HUES48 (cell line): ENCODE data around the gene CRIP3.

Experiments
- H3K27ac ChIP-seq: one replicate; pipeline ENCODE4 v1.7.0; 2013; ENCODE audit warnings: low read depth, low read length, inconsistent platforms
- H3K27me3 ChIP-seq: 2 replicates; pipeline ENCODE4 v1.6.1; 2013; ENCODE audit warnings: mild to moderate bottlenecking, low read length; ENCODE audit not compliant: control insufficient read depth, insufficient read depth
- H3K36me3 ChIP-seq: 2 replicates; pipeline ENCODE4 v1.6.1; 2013; ENCODE audit warnings: low read length; ENCODE audit not compliant: control insufficient read depth, insufficient read depth
- H3K4me1 ChIP-seq: 2 replicates; pipeline ENCODE4 v1.6.1; 2013; ENCODE audit warnings: mild to moderate bottlenecking, low read length; ENCODE audit not compliant: control insufficient read depth, insufficient read depth
- H3K4me3 ChIP-seq: 2 replicates; pipeline ENCODE4 v1.5.1; 2013; ENCODE audit warnings: mild to moderate bottlenecking, low read depth, low read length
- H3K9ac ChIP-seq: 2 replicates; pipeline ENCODE4 v1.6.1; 2013; ENCODE audit warnings: mild to moderate bottlenecking, low read depth, low read length, moderate library complexity
- H3K9me3 ChIP-seq: 2 replicates; pipeline ENCODE4 v1.6.1; 2013; ENCODE audit warnings: low read length; ENCODE audit not compliant: control insufficient read depth, insufficient read depth

Gene CRIP3

DNA sequence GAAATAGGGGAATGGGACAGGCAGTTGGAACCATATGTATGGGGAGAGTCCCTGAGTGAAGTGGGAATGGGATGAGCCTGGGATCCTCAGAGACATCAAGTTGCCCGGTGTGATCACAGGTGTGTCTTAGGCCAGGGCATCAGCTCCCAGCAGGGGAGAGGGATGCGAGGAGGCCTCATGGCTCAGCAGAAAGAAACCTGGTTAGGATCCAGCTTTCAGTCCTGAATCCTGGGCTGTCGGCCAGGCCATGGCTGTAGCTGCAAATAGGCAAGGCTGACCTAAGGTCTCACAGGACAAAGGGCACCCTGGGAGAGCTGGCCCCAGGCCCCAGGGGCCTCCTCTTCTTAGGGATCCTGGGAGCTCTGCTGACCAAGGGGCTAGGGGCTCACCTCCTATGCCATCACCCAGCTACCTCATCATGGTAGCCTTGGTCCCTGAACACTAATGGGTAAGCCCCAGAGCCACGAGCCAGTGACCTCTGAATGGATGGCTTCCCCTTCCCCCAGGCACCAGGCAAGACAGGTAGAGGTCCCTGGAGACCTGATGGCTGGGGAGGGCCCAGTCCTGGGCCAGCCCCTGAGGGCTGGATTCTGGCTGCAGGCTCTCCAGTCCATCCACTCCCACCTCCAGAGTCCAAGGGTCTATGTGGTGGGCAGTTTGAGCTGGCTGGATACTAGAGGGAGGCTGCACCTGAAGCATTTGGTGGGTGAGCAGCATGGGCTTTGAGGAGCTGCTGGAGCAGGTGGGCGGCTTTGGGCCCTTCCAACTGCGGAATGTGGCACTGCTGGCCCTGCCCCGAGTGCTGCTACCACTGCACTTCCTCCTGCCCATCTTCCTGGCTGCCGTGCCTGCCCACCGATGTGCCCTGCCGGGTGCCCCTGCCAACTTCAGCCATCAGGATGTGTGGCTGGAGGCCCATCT, 10.7 kb downstream of the CRIP3 start, which contains the start of gene SLC22A7:
TSS of gene SLC22A7 (plus strand) at position 617 of the 921 bp plus-strand sequence. CDS start at position 716, 99 bp downstream.
- H3K9ac ChIP-seq, result no peak within 1 kb of the TSS
- H3K27ac ChIP-seq, result no peak within 1 kb of the TSS
- no peaks in the 10 kb centered on the region for H3K4me1 ChIP-seq
- no peak within 1 kb of the TSS for H3K4me3 ChIP-seq
- no peaks in the 10 kb centered on the region for H3K36me3 ChIP-seq
- peaks cover 4% of the 10 kb centered on the region; the same call in 1 of the 2 replicates for H3K27me3 ChIP-seq
- H3K9me3 ChIP-seq, result no peaks in the 10 kb centered on the region

DNA sequence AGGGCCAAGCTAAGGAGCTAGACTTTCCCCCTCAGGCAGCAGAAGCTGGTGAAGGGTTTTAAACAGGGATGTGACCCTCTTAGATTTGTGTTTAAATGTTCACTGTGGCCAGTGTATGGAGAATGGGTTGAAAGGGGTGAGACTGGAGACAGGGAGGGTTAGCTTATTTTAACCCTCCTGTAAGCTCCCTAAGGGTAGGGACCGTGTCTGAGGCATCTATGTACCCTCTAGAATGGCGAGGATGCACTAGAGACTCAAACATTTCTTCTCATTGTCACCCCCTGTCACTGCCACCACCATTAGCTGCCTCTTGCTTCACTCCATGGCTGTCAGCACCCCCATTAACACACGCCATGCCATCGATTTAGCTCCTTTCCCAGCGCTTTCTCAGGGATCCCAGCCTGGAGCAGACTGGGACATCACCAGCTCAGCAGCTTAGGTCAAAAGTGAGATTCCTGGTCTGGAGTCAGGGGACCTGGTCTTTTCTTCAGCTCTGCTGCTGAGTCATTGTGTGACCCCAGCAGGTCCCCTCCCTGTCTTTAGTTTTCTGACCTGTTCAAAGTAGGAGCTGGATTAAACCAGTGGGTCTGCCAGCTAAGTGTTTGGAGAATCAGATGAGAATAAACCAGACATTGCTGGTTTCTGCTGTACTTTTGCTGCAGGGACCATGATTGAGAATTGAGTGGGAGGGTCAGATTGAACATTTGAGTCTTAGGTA, 11.7 kb downstream of the CRIP3 start:
- Histone ChIP-seq H3K9ac (no peak overlapping the region), H3K27ac (no peak overlapping the region), H3K9me3 (no peaks in the 10 kb centered on the region), H3K4me3 (no peak overlapping the region), H3K27me3 (peaks cover 4% of the 10 kb centered on the region; the same call in 1 of the 2 replicates), H3K36me3 (no peaks in the 10 kb centered on the region), H3K4me1 (no peaks in the 10 kb centered on the region)

DNA sequence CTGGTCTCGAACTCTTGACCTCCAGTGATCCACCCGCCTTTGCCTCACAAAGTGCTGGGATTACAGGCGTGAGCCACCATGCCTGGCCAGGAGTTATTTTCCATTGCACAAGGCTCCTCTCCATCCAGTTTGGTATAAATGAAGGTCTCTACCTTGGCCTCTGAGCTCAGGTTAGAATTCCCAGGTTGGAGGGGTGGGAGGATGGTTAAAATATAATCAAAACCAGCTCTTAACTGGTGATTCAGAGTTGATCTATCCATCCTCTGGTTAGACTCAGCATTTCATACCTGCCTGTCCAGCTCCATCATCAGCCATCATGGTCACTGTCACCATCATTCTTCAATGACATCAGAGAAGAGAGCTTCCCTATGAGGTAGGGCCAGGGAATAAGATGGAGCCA, 13.2 kb downstream of the CRIP3 start:
- Histone ChIP-seq H3K4me3 (no peak overlapping the region), H3K27me3 (peaks cover 4% of the 10 kb centered on the region; the same call in 1 of the 2 replicates), H3K36me3 (no peaks in the 10 kb centered on the region), H3K9ac (no peak overlapping the region), H3K9me3 (no peaks in the 10 kb centered on the region), H3K27ac (no peak overlapping the region), H3K4me1 (no peaks in the 10 kb centered on the region)

DNA sequence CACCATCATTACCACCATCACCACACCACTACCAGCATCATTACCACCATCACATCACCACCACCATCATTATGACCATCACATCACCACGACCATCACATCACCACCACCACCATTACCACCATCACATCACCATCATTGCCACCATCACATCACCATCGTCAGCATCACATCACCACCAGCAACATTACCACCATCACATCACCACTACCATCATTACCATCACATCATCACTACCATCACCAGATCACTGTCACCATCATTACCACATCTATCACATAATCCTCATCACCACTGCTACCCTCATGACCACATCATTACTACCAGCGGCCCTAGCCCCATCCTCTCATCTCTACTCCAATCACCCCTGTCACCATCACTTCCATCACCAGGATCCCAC, 14.1 kb downstream of the CRIP3 start:
- H3K9me3 ChIP-seq, result no peaks in the 10 kb centered on the region
- no peak overlapping the region for H3K27ac ChIP-seq
- no peak overlapping the region for H3K9ac ChIP-seq
- H3K4me1 ChIP-seq, result no peaks in the 10 kb centered on the region
- H3K36me3 ChIP-seq, result no peaks in the 10 kb centered on the region
- peaks cover 4% of the 10 kb centered on the region; the same call in 1 of the 2 replicates for H3K27me3 ChIP-seq
- H3K4me3 ChIP-seq, result no peak overlapping the region

DNA sequence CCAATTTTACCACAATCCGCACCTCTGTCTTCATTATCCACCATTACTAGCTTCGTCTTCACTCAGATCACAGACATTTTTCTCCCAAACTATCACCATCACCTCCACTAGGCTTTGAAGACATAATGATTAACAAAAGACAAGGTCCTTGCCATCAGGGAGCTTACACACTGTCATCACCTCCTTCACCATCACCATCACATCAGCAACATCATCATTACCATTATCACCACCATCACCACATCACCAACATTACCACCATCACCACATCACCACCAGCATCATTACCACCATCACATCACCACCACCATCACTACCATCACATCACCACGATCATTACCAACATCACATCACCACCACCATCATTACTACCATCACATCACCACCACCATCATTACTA, 14.9 kb downstream of the CRIP3 start:
- Histone ChIP-seq H3K9me3 (no peaks in the 10 kb centered on the region), H3K9ac (no peak overlapping the region), H3K4me3 (no peak overlapping the region), H3K4me1 (no peaks in the 10 kb centered on the region), H3K27ac (no peak overlapping the region), H3K36me3 (no peaks in the 10 kb centered on the region), H3K27me3 (peaks cover 4% of the 10 kb centered on the region; the same call in 1 of the 2 replicates)

DNA sequence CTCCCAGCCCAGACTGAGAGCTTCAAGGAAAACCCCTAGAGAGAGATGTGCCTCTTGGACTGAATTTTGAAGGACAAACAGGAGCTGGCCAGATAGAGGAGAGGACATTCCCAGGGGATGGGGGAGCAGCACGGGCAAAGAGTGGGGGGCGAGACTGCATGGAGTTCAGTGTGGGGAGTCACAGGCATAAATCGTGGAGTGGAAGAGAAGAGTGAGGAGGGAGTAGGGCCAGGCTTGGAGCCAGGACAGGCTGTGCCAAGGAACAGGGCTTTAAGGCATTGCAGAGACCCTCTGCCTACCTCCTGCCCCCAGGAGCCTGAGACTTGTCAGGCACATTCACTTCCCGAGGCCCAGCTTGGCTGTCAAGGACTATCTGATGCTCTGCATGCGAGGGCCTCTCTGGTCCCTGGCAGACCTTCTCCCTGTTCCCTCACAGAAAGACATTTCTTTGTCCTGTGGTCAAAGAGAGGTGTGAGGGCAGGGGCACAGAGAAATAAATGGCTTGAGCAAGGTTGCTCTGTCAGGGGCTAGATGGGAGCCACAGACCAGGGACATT, 15.8 kb downstream of the CRIP3 start:
- Histone ChIP-seq H3K27ac (no peak overlapping the region), H3K4me3 (no peak overlapping the region), H3K27me3 (peaks cover 4% of the 10 kb centered on the region; the same call in 1 of the 2 replicates), H3K9ac (no peak overlapping the region), H3K9me3 (no peaks in the 10 kb centered on the region), H3K36me3 (no peaks in the 10 kb centered on the region), H3K4me1 (no peaks in the 10 kb centered on the region)

DNA sequence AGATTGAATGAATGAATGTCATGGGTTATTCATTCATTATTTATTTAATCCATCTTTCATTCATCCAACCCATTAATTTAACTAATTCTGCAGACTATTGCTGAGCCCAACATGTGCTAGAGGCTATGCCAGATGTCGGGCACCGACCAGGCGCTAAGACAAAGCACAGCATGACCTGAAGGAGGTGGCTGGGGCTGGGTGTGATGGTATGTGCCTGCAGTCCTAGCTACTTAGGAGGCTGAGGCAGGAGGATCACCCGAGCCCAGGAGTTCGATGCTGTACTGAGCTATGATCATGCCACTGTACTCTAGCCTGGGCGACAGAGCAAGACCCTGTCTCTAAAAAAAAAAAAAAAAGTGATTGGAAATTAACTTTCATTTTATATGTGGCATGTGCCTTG, 16.3 kb downstream of the CRIP3 start:
- Histone ChIP-seq H3K27me3 (peaks cover 2% of the 10 kb centered on the region; the same call in 1 of the 2 replicates), H3K27ac (no peak overlapping the region), H3K9ac (no peak overlapping the region), H3K4me1 (no peaks in the 10 kb centered on the region), H3K4me3 (no peak overlapping the region), H3K36me3 (no peaks in the 10 kb centered on the region), H3K9me3 (no peaks in the 10 kb centered on the region)

DNA sequence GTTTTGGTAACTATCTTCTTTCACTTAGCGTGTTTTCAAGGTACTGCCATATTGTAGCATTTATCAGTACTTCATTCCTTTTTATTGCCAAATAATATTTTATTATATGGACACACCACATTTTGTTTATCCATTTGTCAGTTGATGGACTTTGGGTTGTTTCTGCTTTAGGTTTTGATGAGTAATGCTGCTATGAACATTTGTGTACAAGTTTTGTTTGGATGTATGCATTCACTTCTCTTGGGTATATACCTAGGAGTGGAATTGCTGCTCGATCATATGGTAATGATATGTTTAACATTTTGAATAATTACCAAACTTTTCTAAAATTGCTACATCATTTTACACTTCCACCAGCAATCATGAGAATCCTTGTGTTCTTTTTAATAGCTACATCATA, 16.9 kb downstream of the CRIP3 start:
- H3K4me1 ChIP-seq, result no peaks in the 10 kb centered on the region
- no peaks in the 10 kb centered on the region for H3K36me3 ChIP-seq
- H3K27me3 ChIP-seq, result no peaks in the 10 kb centered on the region
- H3K9ac ChIP-seq, result no peak overlapping the region
- no peak overlapping the region for H3K27ac ChIP-seq
- H3K4me3 ChIP-seq, result no peak overlapping the region
- no peaks in the 10 kb centered on the region for H3K9me3 ChIP-seq

DNA sequence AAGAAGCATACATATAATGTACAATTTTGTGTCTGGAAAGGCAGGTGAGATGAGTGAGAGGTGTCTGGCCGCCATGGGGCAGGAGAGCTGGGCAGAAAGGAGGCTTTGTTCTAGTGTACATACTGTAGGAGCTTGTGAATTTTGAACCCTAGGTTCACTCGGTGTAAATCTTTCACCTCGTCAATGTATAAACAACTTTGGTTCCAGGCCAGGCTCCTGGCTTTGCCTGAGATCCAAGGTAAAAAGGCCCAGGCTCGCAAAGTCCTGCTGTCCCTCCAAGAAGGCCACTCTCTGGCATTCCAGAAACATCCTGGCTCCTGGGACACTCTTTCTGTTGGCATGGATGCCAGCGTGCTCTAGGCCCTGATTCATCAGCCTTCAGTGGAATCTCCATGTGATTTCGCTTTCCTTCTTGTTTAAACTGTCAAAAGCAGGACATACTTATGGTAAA, 17.7 kb downstream of the CRIP3 start:
- H3K27ac ChIP-seq, result no peak overlapping the region
- H3K36me3 ChIP-seq, result no peaks in the 10 kb centered on the region
- no peak overlapping the region for H3K4me3 ChIP-seq
- no peaks in the 10 kb centered on the region for H3K4me1 ChIP-seq
- no peak overlapping the region for H3K9ac ChIP-seq
- H3K9me3 ChIP-seq, result no peaks in the 10 kb centered on the region
- H3K27me3 ChIP-seq, result peaks cover 3% of the 10 kb centered on the region

DNA sequence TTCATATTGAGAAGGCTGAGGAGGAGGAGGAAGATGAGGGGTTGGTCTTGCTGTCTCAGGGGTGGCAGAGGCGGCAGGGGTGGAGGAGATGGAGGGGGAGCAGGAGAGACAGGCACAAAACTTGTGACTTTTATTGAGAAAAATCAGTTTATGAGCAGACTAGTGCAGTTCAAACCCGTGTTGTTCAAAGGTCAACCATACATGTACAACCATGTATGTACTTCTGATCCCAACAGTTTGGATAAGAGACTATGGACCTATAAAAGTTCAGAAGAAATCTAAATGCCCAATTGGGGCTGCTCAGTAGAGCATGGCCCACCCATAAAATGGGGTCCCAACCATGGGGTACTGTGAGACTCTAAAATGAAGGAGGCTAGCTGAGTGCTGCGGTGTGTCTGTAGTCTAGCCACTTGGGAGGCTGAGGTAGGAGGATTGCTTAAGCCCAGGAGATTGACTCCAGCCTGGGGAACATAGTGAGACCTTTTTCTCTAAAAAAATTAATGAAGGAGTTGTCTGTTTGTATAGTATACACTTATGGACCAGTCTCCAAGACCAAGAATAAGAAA, 18.2 kb downstream of the CRIP3 start:
- no peaks in the 10 kb centered on the region for H3K9me3 ChIP-seq
- H3K4me3 ChIP-seq, result no peak overlapping the region
- H3K27ac ChIP-seq, result no peak overlapping the region
- no peak overlapping the region for H3K9ac ChIP-seq
- H3K36me3 ChIP-seq, result no peaks in the 10 kb centered on the region
- H3K4me1 ChIP-seq, result no peaks in the 10 kb centered on the region
- H3K27me3 ChIP-seq, result peaks cover 8% of the 10 kb centered on the region
